HFF-Myc (cell line): ENCODE data around the gene STARD3.

Source experiments
- DNase-seq: peaks from one replicate; pipeline ENCODE4 v3.0.0-alpha.2; 2011; ENCODE audit warnings: low read depth; ENCODE audit errors: extremely low read depth
- H3K4me3 ChIP-seq: replicated peaks from 2 replicates; pipeline ENCODE4 v1.5.1; 2011; ENCODE audit warnings: low read depth, mild to moderate bottlenecking, control low read depth, low read length
- CTCF ChIP-seq: IDR thresholded peaks from 2 replicates; pipeline ENCODE4 v1.5.1; 2012; ENCODE audit warnings: mild to moderate bottlenecking, low read depth, low read length, control low read depth; ENCODE audit errors: missing control alignments

Gene STARD3

GRCh38 chr17:39677542-39678339, 40.8 kb downstream of the STARD3 start:
- no peak for DNase-seq
- TF ChIP-seq CTCF = no peak
- H3K4me3 ChIP-seq = no peak overlapping the region

GRCh38 chr17:39678340-39679116, 41.6 kb downstream of the STARD3 start:
- no peak overlapping the region for H3K4me3 ChIP-seq
- DNase-seq = no peak
- TF ChIP-seq CTCF = no peak

GRCh38 chr17:39679521-39680192, 42.7 kb downstream of the STARD3 start:
- H3K4me3 ChIP-seq = no peak overlapping the region
- no peak for DNase-seq
- no peak for TF ChIP-seq CTCF

GRCh38 chr17:39683295-39683939, 46.5 kb downstream of the STARD3 start:
- no peak for TF ChIP-seq CTCF
- no peak for DNase-seq
- H3K4me3 ChIP-seq = no peak overlapping the region

GRCh38 chr17:39684369-39685192, 47.6 kb downstream of the STARD3 start:
- no peak overlapping the region for H3K4me3 ChIP-seq
- no peak for DNase-seq
- TF ChIP-seq CTCF = no peak
